Prostate gland (tissue), 2 donors: Measurements from ENCODE around the gene BRSK1.
"Not testable (repeated sequence)": the region's sequence is repeated elsewhere in the genome, so short reads cannot be mapped to it uniquely, and the experiment has no call there.

ENCODE experiments used
- POLR2A ChIP-seq: fragments of 450-650 bp; IDR thresholded peaks from one replicate; pipeline ENCODE4 v1.6.1; 2016; ENCODE audit warnings: antibody characterized with exemption, mild to moderate bottlenecking
- TF ChIP-seq, protein P1 (sequence below), 4 experiments: fragments of 200-600 bp in 2 of 4; fragments of 450-650 bp in 2 of 4; sonication (generic) in 2 of 4; IDR thresholded peaks; 1 replicate in 3 of 4; 2 replicates in 1 of 4; pipeline ENCODE4 v1.5.1; 2016 to 2019; ENCODE audit warnings: antibody characterized with exemption in 4 of 4, mild to moderate bottlenecking in 2 of 4, moderate library complexity in 2 of 4

DNA sequence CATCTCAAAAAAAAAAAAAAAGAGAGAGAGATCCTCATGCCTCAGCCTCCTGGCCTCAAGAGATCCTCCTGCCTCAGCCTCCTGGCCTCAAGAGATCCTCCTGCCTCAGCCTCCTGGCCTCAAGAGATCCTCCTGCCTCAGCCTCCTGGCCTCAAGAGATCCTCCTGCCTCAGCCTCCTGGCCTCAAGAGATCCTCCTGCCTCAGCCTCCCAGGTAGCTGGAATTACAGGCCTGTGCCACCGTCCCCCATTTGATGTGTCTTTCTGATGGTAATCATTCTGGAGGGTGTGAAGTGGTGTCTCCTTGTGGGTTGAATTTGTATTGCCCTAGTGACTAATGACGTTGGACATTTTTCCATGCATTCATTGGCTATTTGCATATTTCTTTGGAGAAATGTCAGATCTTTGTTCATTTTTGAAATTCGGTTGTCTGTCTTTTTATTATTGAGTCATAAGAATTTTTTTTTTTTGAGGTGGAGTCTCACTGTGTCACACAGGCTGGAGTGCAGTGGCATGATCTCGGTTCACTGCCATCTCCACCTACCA, 45.0 kb downstream of the BRSK1 start:
- TF ChIP-seq, protein P1, sequence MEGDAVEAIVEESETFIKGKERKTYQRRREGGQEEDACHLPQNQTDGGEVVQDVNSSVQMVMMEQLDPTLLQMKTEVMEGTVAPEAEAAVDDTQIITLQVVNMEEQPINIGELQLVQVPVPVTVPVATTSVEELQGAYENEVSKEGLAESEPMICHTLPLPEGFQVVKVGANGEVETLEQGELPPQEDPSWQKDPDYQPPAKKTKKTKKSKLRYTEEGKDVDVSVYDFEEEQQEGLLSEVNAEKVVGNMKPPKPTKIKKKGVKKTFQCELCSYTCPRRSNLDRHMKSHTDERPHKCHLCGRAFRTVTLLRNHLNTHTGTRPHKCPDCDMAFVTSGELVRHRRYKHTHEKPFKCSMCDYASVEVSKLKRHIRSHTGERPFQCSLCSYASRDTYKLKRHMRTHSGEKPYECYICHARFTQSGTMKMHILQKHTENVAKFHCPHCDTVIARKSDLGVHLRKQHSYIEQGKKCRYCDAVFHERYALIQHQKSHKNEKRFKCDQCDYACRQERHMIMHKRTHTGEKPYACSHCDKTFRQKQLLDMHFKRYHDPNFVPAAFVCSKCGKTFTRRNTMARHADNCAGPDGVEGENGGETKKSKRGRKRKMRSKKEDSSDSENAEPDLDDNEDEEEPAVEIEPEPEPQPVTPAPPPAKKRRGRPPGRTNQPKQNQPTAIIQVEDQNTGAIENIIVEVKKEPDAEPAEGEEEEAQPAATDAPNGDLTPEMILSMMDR (IDR thresholded peaks at IDR 0.05): not testable (repeated sequence)
- not testable (repeated sequence) for TF ChIP-seq POLR2A
